H1 (cell line): ENCODE data around the gene LPCAT3. TPM values are rescaled to one million over a fixed set of nuclear protein-coding genes. Genes with fewer than 3 reads are reported as not detected.

Source experiments
- ATF3 ChIP-seq: IDR thresholded peaks from 2 replicates; pipeline ENCODE4 v1.6.1; 2011; ENCODE audit warnings: low read depth, mild to moderate bottlenecking, low read length; ENCODE audit not compliant: insufficient read depth
- CBX8 ChIP-seq: fragments of 300-800, 300-1000 bp; sonication (generic); IDR thresholded peaks from 2 replicates; pipeline ENCODE4 v1.7.1; 2016; ENCODE audit warnings: low read depth, low read length, borderline replicate concordance
- polyA plus RNA-seq, 7 experiments: library from polyadenylated mRNA; depleted of rRNA in 3 of 7; stranded (reverse) in 5 of 7; unstranded in 2 of 7; fragments of >200 nt in 5 of 7; fragments of 200-250 nt in 2 of 7; gene quantifications; 1 replicate in 5 of 7; 2 replicates in 1 of 7; 4 replicates in 1 of 7; pipeline versions ENCODE4 v1.2.1 to v1.2.3, GENCODE V29; 2011 to 2013; ENCODE audit warnings: missing spikeins in 2 of 7, mixed read lengths in 2 of 7
- total RNA-seq: library from RNA; stranded (reverse); fragmentation: NEBNext Ultra II Directional; extraction: Animal tissue kit (Norgen Biotek cat#: 25700); gene quantifications from 2 replicates; pipeline ENCODE4 v1.2.1, GENCODE V29; 2021

LPCAT3 gene
- total and polyA plus RNA-seq, 2 of the 8 experiments (the other 6 are each of a cell fraction or from before 2014, with no cell fraction given) = 55.8 to 70.4 TPM

- no peak for TF ChIP-seq ATF3
- TF ChIP-seq CBX8 = no peak
These were observed 29.0 kb upstream of the LPCAT3 start (continued) for GRCh38 chr12:7047306-7047705.
